CD4-positive, alpha-beta T cell (primary cell): ENCODE data around the gene BET1L. TPM values are rescaled to one million over a fixed set of nuclear protein-coding genes. Genes with fewer than 3 reads are reported as not detected.

Experiments used
- ATAC-seq: fragments of 200-7000 bp; cut with Tn5 transposase; one replicate; pipeline ENCODE4 v1.10.0; 2022; ENCODE audit warnings: mild to moderate bottlenecking; ENCODE audit not compliant: poor library complexity
- CTCF ChIA-PET: fragments of 350-600 bp; sonication (Branson Sonifier 250); formaldehyde crosslinking; loops from one replicate; lab custom pipeline; 2021; ENCODE audit warnings: antibody characterized with exemption, inconsistent platforms; lab: Charles Lee
- POLR2A ChIA-PET: fragments of 350-600 bp; sonication (Branson Sonifier 250); formaldehyde crosslinking; loops from one replicate; lab custom pipeline; 2021; ENCODE audit warnings: antibody characterized with exemption, inconsistent platforms; lab: Charles Lee
- DNase-seq, 14 experiments: peaks; one replicate each; pipeline ENCODE4 v3.0.0-alpha.2; 2013 to 2020; ENCODE audit warnings: mixed read lengths in 2 of 14
- H3K27ac ChIP-seq, 2 donors: one replicate each; pipeline versions ENCODE4 v1.5.1 to v1.7.0; 2013; ENCODE audit warnings: low read length in 2 of 2, low read depth in 1 of 2, mild to moderate bottlenecking in 1 of 2
- H3K27me3 ChIP-seq, 2 experiments: 1 replicate in 1 of 2; 2 replicates in 1 of 2; pipeline versions ENCODE4 v1.6.1 to v1.7.0; 2013; ENCODE audit warnings: low read length in 2 of 2, control low read depth in 1 of 2, mild to moderate bottlenecking in 1 of 2, moderate library complexity in 1 of 2; ENCODE audit not compliant: insufficient read depth in 2 of 2, control insufficient read depth in 1 of 2
- H3K36me3 ChIP-seq: one replicate; pipeline ENCODE4 v1.6.1; 2013; ENCODE audit warnings: low read length, control low read depth; ENCODE audit not compliant: insufficient read depth
- H3K4me1 ChIP-seq: one replicate; pipeline ENCODE4 v1.6.1; 2013; ENCODE audit warnings: low read length, control low read depth; ENCODE audit not compliant: insufficient read depth
- H3K4me3 ChIP-seq: one replicate; pipeline ENCODE4 v1.5.1; 2013; ENCODE audit warnings: mild to moderate bottlenecking, low read length, moderate library complexity
- H3K9me3 ChIP-seq, 2 experiments: 1 replicate in 1 of 2; 2 replicates in 1 of 2; pipeline versions ENCODE4 v1.6.1 to v1.7.0; 2013; ENCODE audit warnings: low read length in 2 of 2, mild to moderate bottlenecking in 2 of 2, control low read depth in 1 of 2, moderate library complexity in 1 of 2; ENCODE audit not compliant: control insufficient read depth in 1 of 2, insufficient read depth in 1 of 2
- H3K27ac Mint-ChIP-seq: one replicate; pipeline ENCODE4 v1.8.0; 2020; ENCODE audit warnings: mixed read lengths
- H3K27me3 Mint-ChIP-seq: one replicate; pipeline ENCODE4 v1.8.0; 2021; ENCODE audit warnings: mixed read lengths
- H3K36me3 Mint-ChIP-seq: one replicate; pipeline ENCODE4 v1.8.0; 2021; ENCODE audit warnings: low read depth, mixed read lengths
- H3K4me1 Mint-ChIP-seq: one replicate; pipeline ENCODE4 v1.8.0; 2021; ENCODE audit warnings: low read depth, mixed read lengths
- H3K4me3 Mint-ChIP-seq: one replicate; pipeline ENCODE4 v1.8.0; 2020; ENCODE audit warnings: mild to moderate bottlenecking, mixed read lengths
- H3K9me3 Mint-ChIP-seq: one replicate; pipeline ENCODE4 v1.8.0; 2020; ENCODE audit warnings: mixed read lengths
- CTCF ChIP-seq: fragments of 200-600 bp; IDR thresholded peaks from one replicate; pipeline ENCODE4 v1.8.0; 2022; ENCODE audit warnings: antibody characterized with exemption, mild to moderate bottlenecking
- intact Hi-C, 2 experiments: fragments of 100-400 bp; cut with DNase I in 1 of 2; cut with micrococcal nuclease in 1 of 2; formaldehyde crosslinking; loops; one replicate each; pipeline versions ENCODE4 v1.15.1 to v1.9.0; 2023 to 2025; cut with DNase I, micrococcal nuclease
- total RNA-seq, 174 experiments: library from RNA in 2 of 174; stranded (reverse) in 2 of 174; gene quantifications; one replicate each; pipeline ENCODE4 v1.2.3 and lab custom pipeline; 2021 to 2026

BET1L gene
- total RNA-seq, 2 experiments from 2014 or later: 69.5 to 72.7 TPM

GRCh38 chr11:249062-249461, 41.9 kb upstream of the BET1L start:
- Mint-ChIP-seq H3K36me3 (peaks cover 98% of the 10 kb centered on the region), H3K4me3 (no peak overlapping the region), H3K9me3 (no peaks in the 10 kb centered on the region), H3K4me1 (peaks cover 13% of the 10 kb centered on the region), H3K27me3 (no peaks in the 10 kb centered on the region), H3K27ac (no peak overlapping the region)
- H3K27me3 ChIP-seq: no peaks in the 10 kb centered on the region
- no peak overlapping the region for H3K27ac ChIP-seq
- H3K4me1 ChIP-seq: peaks cover 10% of the 10 kb centered on the region
- POLR2A ChIA-PET: interaction anchor here (1.2 to 3.6 kb wide), 3 partner anchors 32 to 41 kb away, joined by 3 to 51 read pairs (median 4); partner anchors contain the start of genes BET1L, PGGHG and RIC8A
- no peak overlapping the region for H3K4me3 ChIP-seq
- no peaks in the 10 kb centered on the region for H3K9me3 ChIP-seq
- CTCF ChIA-PET: interaction anchor here (1.3 kb wide), 1 partner anchor 115 kb away, joined by 4 read pairs; no protein-coding TSS in a partner anchor
- DNase-seq (no peak), ATAC-seq (no peak)
- peaks cover 93% of the 10 kb centered on the region for H3K36me3 ChIP-seq
- intact Hi-C loops: no loop called here
- no peak for TF ChIP-seq CTCF

DNA sequence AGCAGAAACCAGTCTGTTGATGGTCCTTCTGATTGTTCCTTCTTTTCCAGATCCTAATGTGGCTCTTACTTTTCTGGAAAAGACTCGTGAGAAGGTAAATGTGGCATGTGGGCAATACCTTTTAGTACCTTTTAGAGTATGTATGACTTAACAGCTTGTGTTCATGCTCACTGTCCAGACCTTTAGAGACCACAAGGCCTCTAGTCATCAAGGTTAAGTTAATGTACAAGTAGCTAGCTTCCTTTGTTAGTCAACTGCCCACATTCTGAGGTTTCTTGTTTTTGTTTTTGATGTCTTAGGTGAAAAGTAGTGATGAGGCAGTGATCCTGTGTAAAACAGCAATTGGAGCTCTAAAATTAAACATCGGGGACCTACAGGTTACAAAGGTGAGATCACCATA, 37.2 kb upstream of the BET1L start:
- H3K27ac Mint-ChIP-seq: no peak overlapping the region
- no peaks in the 10 kb centered on the region for H3K9me3 Mint-ChIP-seq
- H3K36me3 ChIP-seq: peaks cover 82% of the 10 kb centered on the region
- no peak overlapping the region for H3K27ac ChIP-seq
- intact Hi-C loops: no loop called here
- peaks cover 4% of the 10 kb centered on the region for H3K4me1 ChIP-seq
- no peaks in the 10 kb centered on the region for H3K9me3 ChIP-seq
- ChIA-PET POLR2A (interaction anchor here (1.2 kb wide), 1 partner anchor 575 kb away, joined by 3 read pairs; no protein-coding TSS in a partner anchor), CTCF (no interaction called here)
- H3K4me3 Mint-ChIP-seq: no peak overlapping the region
- DNase-seq (no peak), ATAC-seq (no peak)
- TF ChIP-seq CTCF: no peak
- no peaks in the 10 kb centered on the region for H3K27me3 ChIP-seq
- H3K27me3 Mint-ChIP-seq: no peaks in the 10 kb centered on the region
- peaks cover 25% of the 10 kb centered on the region for H3K4me1 Mint-ChIP-seq
- H3K36me3 Mint-ChIP-seq: peaks cover 93% of the 10 kb centered on the region
- no peak overlapping the region for H3K4me3 ChIP-seq

DNA sequence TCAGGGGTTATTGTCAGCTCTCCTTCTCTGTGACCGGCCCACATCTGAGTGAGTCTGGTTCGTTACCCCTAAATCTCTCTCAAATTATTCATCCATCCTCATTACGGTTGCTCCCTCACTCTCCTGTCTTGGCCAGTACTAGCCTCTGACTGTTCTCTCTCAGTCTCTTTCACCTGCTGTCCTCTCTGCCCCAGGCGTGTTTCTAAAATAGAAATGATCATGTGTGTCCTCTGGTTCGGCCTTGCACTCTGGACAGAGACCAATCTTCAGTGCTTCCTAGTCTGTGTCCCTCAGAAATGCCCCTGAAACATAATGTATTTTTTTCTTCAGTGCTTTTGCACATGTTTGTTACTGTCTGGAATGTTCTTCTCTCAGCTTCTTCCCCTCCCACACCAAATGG, 34.4 kb upstream of the BET1L start:
- peaks cover 50% of the 10 kb centered on the region for H3K4me1 Mint-ChIP-seq
- ChIA-PET POLR2A (interaction anchor here (1.1 kb wide), 1 partner anchor 34 kb away, joined by 3 read pairs; the partner anchor contains the start of genes BET1L and RIC8A), CTCF (interaction anchor here (2.0 kb wide), 1 partner anchor 9 kb away, joined by 9 read pairs; no protein-coding TSS in a partner anchor)
- no peaks in the 10 kb centered on the region for H3K9me3 Mint-ChIP-seq
- H3K36me3 Mint-ChIP-seq: peaks cover 85% of the 10 kb centered on the region
- Histone ChIP-seq H3K4me1 (peaks cover 17% of the 10 kb centered on the region), H3K36me3 (peaks cover 61% of the 10 kb centered on the region), H3K4me3 (no peak overlapping the region), H3K27ac (no peak overlapping the region), H3K9me3 (no peaks in the 10 kb centered on the region), H3K27me3 (no peaks in the 10 kb centered on the region)
- intact Hi-C loops: no loop called here
- peak overlapping the region; percentile 22 for H3K4me3 Mint-ChIP-seq
- H3K27ac Mint-ChIP-seq: peak overlapping the region; percentile 1
- TF ChIP-seq CTCF: no peak
- DNase-seq: no peak
- H3K27me3 Mint-ChIP-seq: no peaks in the 10 kb centered on the region
- no peak for ATAC-seq
